Panc1 (cell line): ENCODE data around the gene CNKSR3. TPM values are rescaled to one million over a fixed set of nuclear protein-coding genes. Genes with fewer than 3 reads are reported as not detected.

Experiments used
- ATAC-seq: fragments of 200-7000 bp; cut with Tn5 transposase; 2 replicates; pipeline ENCODE4 v1.9.1; 2020; ENCODE audit warnings: mild to moderate bottlenecking, moderate library complexity
- BruUV-seq: library from RNA; stranded (reverse); fragments of 400-500 nt; replicated peaks from 2 replicates; lab custom pipeline; 2021; lab: Mats Ljungman, UMichigan
- CTCF ChIA-PET: fragments of 300-600 bp; sonication (Branson Sonifier 250); formaldehyde crosslinking; loops from one replicate; lab custom pipeline; 2022; ENCODE audit warnings: antibody characterized with exemption; lab: Charles Lee
- POLR2A ChIA-PET: fragments of 300-600 bp; sonication (Branson Sonifier 250); formaldehyde crosslinking; loops from one replicate; lab custom pipeline; 2022; ENCODE audit warnings: antibody characterized with exemption; lab: Charles Lee
- DNase-seq: peaks from one replicate; pipeline ENCODE4 v3.0.0-alpha.2; 2010; ENCODE audit warnings: low read depth, low spot score
- H3K27ac ChIP-seq: 2 replicates; pipeline ENCODE4 v1.5.1; 2011; ENCODE audit warnings: mild to moderate bottlenecking, low read length, inconsistent platforms
- H3K27me3 ChIP-seq: fragments of 200-500 bp; sonication (Bioruptor generic); 2 replicates; pipeline ENCODE4 v1.6.0; 2014; ENCODE audit warnings: low read length, inconsistent platforms; ENCODE audit not compliant: control insufficient read depth, insufficient read depth
- H3K36me3 ChIP-seq: fragments of 200-500 bp; sonication (Bioruptor generic); 2 replicates; pipeline ENCODE4 v1.5.1; 2014; ENCODE audit warnings: inconsistent platforms, mild to moderate bottlenecking, low read length, moderate library complexity; ENCODE audit not compliant: control insufficient read depth, insufficient read depth
- H3K4me1 ChIP-seq: 2 replicates; pipeline ENCODE4 v1.5.1; 2011; ENCODE audit warnings: inconsistent platforms, mild to moderate bottlenecking, low read length, moderate library complexity; ENCODE audit not compliant: control insufficient read depth, insufficient read depth
- H3K4me3 ChIP-seq, 2 experiments: 2 replicates each; pipeline ENCODE4 v1.5.1; 2011 to 2012; ENCODE audit warnings: low read depth in 2 of 2, low read length in 2 of 2, mild to moderate bottlenecking in 2 of 2, inconsistent platforms in 1 of 2, moderate library complexity in 1 of 2
- H3K9me3 ChIP-seq: fragments of 200-500 bp; sonication (Bioruptor generic); 2 replicates; pipeline ENCODE4 v1.5.1; 2014; ENCODE audit warnings: low read depth, mild to moderate bottlenecking, inconsistent platforms, low read length, moderate library complexity; ENCODE audit not compliant: control insufficient read depth, insufficient read depth
- POLR2AphosphoS5 ChIP-seq: IDR thresholded peaks from 2 replicates; pipeline ENCODE4 v1.6.1; 2012; ENCODE audit warnings: mild to moderate bottlenecking, low read depth, low read length, moderate library complexity
- SIN3A ChIP-seq: IDR thresholded peaks from 2 replicates; pipeline ENCODE4 v1.6.1; 2012; ENCODE audit warnings: low read depth, mild to moderate bottlenecking, low read length, moderate library complexity, borderline replicate concordance; ENCODE audit not compliant: insufficient read depth
- TCF7L2 ChIP-seq: IDR thresholded peaks from 2 replicates; pipeline ENCODE4 v1.6.1; 2011; ENCODE audit warnings: mild to moderate bottlenecking, low read depth, low read length, inconsistent platforms
- in situ Hi-C: cut with HindIII; loops from 2 replicates; pipeline ENCODE4 v1.10.0; 2016; ENCODE audit warnings: low sequenced_read_pairs, low pct_unique_long_range_greater_than_20kb
- intact Hi-C: fragments of 100-400 bp; cut with micrococcal nuclease; formaldehyde crosslinking; loops from one replicate; pipeline ENCODE4 v1.10.0; 2022; ENCODE audit not compliant: unreplicated experiment
- total RNA-seq: library from RNA; stranded (reverse); gene quantifications from one replicate; pipeline ENCODE4 v1.2.1, GENCODE V29; 2021; ENCODE audit not compliant: unreplicated experiment
- TF ChIP-seq, protein P1 (sequence below), 2 experiments: IDR thresholded peaks; 2 replicates each; pipeline ENCODE4 v1.6.1; 2011 to 2012; ENCODE audit warnings: low read depth in 2 of 2, control low read depth in 1 of 2, low read length in 1 of 2, mild to moderate bottlenecking in 1 of 2, moderate library complexity in 1 of 2; ENCODE audit not compliant: insufficient read depth in 1 of 2
- TF ChIP-seq, protein P2 (sequence below): fragments of 450-650 bp; IDR thresholded peaks from 2 replicates; pipeline ENCODE4 v1.5.1; 2017; ENCODE audit warnings: mild to moderate bottlenecking

The CNKSR3 gene
- total RNA-seq, 1 experiment from 2014 or later, result 18.2 TPM

DNA sequence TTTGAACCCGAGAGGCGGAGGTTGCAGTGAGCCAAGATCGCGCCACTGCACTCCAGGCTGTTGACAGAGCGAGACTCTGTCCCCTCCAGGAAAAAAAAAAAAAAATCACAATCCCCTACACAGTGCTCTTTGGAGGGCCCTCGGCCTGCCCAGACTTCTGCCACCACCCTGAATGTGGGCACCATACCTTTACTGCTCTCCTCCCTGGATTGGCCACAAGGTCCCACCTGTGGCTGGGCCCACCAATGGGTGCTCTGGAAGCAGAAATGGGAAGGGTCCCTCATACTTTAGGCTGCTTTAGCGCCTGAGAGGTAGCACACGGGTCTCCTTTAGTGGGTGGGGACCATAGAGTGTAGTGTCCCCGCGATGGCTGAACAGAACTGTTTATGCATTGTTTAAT, 103.6 kb downstream of the CNKSR3 start:
- DNase-seq (no peak), ATAC-seq (no peak)
- in situ Hi-C loops (no loop called here), intact Hi-C loops (no loop called here)
- H3K4me1 ChIP-seq, result peaks cover 11% of the 10 kb centered on the region
- H3K4me3 ChIP-seq, result no peak overlapping the region
- H3K36me3 ChIP-seq, result no peaks in the 10 kb centered on the region
- ChIA-PET POLR2A (no interaction called here), CTCF (no interaction called here)
- H3K27me3 ChIP-seq, result no peaks in the 10 kb centered on the region
- TF ChIP-seq, protein P1, sequence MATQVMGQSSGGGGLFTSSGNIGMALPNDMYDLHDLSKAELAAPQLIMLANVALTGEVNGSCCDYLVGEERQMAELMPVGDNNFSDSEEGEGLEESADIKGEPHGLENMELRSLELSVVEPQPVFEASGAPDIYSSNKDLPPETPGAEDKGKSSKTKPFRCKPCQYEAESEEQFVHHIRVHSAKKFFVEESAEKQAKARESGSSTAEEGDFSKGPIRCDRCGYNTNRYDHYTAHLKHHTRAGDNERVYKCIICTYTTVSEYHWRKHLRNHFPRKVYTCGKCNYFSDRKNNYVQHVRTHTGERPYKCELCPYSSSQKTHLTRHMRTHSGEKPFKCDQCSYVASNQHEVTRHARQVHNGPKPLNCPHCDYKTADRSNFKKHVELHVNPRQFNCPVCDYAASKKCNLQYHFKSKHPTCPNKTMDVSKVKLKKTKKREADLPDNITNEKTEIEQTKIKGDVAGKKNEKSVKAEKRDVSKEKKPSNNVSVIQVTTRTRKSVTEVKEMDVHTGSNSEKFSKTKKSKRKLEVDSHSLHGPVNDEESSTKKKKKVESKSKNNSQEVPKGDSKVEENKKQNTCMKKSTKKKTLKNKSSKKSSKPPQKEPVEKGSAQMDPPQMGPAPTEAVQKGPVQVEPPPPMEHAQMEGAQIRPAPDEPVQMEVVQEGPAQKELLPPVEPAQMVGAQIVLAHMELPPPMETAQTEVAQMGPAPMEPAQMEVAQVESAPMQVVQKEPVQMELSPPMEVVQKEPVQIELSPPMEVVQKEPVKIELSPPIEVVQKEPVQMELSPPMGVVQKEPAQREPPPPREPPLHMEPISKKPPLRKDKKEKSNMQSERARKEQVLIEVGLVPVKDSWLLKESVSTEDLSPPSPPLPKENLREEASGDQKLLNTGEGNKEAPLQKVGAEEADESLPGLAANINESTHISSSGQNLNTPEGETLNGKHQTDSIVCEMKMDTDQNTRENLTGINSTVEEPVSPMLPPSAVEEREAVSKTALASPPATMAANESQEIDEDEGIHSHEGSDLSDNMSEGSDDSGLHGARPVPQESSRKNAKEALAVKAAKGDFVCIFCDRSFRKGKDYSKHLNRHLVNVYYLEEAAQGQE (IDR thresholded peaks at IDR 0.05; ENCODE audit: insufficient read depth in 1 of 2, low read depth in 2 of 2, low read length in 1 of 2), result no peak
- TF ChIP-seq SIN3A (no peak), TCF7L2 (no peak), POLR2AphosphoS5 (no peak)
- TF ChIP-seq, protein P2, sequence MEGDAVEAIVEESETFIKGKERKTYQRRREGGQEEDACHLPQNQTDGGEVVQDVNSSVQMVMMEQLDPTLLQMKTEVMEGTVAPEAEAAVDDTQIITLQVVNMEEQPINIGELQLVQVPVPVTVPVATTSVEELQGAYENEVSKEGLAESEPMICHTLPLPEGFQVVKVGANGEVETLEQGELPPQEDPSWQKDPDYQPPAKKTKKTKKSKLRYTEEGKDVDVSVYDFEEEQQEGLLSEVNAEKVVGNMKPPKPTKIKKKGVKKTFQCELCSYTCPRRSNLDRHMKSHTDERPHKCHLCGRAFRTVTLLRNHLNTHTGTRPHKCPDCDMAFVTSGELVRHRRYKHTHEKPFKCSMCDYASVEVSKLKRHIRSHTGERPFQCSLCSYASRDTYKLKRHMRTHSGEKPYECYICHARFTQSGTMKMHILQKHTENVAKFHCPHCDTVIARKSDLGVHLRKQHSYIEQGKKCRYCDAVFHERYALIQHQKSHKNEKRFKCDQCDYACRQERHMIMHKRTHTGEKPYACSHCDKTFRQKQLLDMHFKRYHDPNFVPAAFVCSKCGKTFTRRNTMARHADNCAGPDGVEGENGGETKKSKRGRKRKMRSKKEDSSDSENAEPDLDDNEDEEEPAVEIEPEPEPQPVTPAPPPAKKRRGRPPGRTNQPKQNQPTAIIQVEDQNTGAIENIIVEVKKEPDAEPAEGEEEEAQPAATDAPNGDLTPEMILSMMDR, result no peak
- H3K27ac ChIP-seq, result no peak overlapping the region
- H3K9me3 ChIP-seq, result no peaks in the 10 kb centered on the region
- no TSS peak for BruUV-seq

DNA sequence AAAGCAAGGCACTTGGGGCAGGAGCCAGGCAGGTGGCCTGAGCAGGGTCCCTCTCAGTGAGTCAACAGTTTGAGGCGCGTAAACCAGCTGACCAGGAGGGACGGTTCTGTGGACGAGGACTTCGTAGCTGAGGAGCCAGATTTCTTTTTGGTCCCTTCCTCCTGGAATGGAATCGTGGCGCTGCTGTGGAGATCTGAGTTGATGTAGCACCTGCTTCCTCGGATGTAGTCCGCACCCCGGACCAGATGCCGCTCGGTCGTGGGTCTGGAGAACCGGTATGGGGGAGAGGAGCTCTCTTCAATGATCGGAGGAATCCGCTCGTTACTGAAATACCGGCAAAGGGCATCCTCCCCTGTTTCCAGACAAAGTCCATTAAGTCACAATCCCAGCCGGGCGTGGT, 104.2 kb downstream of the CNKSR3 start:
- Histone ChIP-seq H3K4me3 (no peak overlapping the region), H3K36me3 (no peaks in the 10 kb centered on the region), H3K4me1 (peaks cover 11% of the 10 kb centered on the region), H3K27me3 (no peaks in the 10 kb centered on the region), H3K27ac (no peak overlapping the region), H3K9me3 (no peaks in the 10 kb centered on the region)
- BruUV-seq, result no TSS peak
- intact Hi-C loops, result no loop called here
- CTCF ChIA-PET, result no interaction called here
- DNase-seq (no peak), ATAC-seq (no peak)
- POLR2A ChIA-PET, result no interaction called here
- in situ Hi-C loops, result no loop called here
- TF ChIP-seq, protein P1 (IDR thresholded peaks at IDR 0.05; ENCODE audit: insufficient read depth in 1 of 2, low read depth in 2 of 2, low read length in 1 of 2), result no peak
- TF ChIP-seq, protein P2, result no peak
- TF ChIP-seq SIN3A (no peak), TCF7L2 (no peak), POLR2AphosphoS5 (no peak)
